ENCODE data around the gene TRIM44.
"Not testable (repeated sequence)": the region's sequence is repeated elsewhere in the genome, so short reads cannot be mapped to it uniquely, and the experiment has no call there.

Gene TRIM44

DNA sequence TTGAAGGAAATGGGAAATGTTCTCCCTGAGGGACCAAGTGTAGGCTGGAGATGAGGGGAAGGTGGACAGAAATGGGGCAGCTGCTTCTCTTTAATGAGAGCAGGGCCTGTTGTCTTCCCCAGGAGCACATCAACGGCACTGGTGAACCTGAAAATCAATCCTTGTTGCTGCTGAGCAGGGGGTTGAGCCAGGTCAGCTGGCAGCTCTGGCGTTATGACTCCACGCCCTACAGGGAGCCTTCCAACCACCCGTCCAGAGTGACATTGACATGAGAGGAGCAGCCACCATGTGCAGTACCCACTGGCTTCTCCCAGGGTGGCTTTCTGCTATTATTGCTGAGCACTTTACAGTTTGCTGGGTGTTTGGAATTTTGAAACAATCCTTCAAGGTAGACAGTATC is 164.4 kb downstream of the TRIM44 start:
- FAIRE-seq (no peak), DNase-seq (ENCODE audit: insufficient read length, low spot score) (no peak)
- TF ChIP-seq POU2F2 (IDR thresholded peaks at IDR 0.05; ENCODE audit: low read depth, low read length) (no peak), PAX5 (IDR thresholded peaks at IDR 0.05; ENCODE audit: insufficient read depth, low read length, severe bottlenecking) (no peak), TAF1 (IDR thresholded peaks at IDR 0.05; ENCODE audit: low read depth, low read length) (no peak), POLR2AphosphoS5 (IDR thresholded peaks at IDR 0.05; ENCODE audit: low read depth, low read length) (no peak)

DNA sequence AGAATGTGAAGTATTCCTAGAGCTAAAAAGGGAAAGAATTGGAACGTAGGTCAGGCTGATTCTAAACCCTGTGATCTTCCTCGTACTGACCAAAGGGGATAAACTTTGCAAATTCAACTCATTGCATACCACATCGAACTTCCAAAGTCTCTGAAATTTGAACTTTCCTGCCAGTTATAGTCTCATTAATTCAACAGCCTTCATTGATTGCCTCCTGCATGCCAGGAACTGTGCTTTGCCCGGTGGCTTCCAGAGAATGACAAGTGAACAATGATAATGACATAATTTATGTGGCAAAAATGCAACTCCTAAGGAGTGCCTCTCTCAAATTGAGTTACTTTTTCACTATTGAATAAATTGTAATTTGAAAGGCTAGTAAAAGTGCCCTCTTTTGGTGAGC is 173.6 kb downstream of the TRIM44 start:
- DNase-seq (ENCODE audit: insufficient read length, low spot score) (no peak), FAIRE-seq (no peak)

DNA sequence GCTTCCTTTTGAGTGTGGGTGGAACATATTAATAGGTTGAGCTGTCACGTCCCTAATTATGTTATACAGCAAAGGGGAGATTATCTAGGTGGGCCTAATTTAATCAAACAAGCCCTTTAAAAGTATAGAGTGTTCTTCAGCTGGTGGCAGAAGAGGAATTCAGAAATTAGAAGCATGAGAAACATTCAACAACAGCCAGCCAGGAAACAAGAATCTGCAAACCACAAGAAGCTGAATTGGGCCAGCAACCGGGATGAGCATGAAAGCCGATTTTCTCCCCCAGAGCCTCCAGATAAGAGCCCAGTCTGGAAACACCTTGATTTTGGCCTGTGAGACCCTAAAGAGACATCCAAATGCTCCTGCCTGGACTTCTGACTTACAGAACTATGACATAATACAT is 175.5 kb downstream of the TRIM44 start:
- FAIRE-seq (no peak), DNase-seq (ENCODE audit: insufficient read length, low spot score) (no peak)
- TF ChIP-seq POLR2A (IDR thresholded peaks at IDR 0.05; ENCODE audit: low read depth, low read length), result no peak
- TF ChIP-seq SPI1 (IDR thresholded peaks at IDR 0.05; ENCODE audit: low read depth, low read length), result no peak
- TF ChIP-seq POU2F2 (IDR thresholded peaks at IDR 0.05; ENCODE audit: low read depth, low read length), result no peak

More for the DNA sequence above, 173.6 kb downstream of the TRIM44 start:
- TF ChIP-seq TAF1 (IDR thresholded peaks at IDR 0.05; ENCODE audit: low read depth, low read length) (no peak), POU2F2 (IDR thresholded peaks at IDR 0.05; ENCODE audit: low read depth, low read length) (no peak), SPI1 (IDR thresholded peaks at IDR 0.05; ENCODE audit: low read depth, low read length) (no peak), POLR2AphosphoS5 (IDR thresholded peaks at IDR 0.05; ENCODE audit: low read depth, low read length) (no peak)

DNA sequence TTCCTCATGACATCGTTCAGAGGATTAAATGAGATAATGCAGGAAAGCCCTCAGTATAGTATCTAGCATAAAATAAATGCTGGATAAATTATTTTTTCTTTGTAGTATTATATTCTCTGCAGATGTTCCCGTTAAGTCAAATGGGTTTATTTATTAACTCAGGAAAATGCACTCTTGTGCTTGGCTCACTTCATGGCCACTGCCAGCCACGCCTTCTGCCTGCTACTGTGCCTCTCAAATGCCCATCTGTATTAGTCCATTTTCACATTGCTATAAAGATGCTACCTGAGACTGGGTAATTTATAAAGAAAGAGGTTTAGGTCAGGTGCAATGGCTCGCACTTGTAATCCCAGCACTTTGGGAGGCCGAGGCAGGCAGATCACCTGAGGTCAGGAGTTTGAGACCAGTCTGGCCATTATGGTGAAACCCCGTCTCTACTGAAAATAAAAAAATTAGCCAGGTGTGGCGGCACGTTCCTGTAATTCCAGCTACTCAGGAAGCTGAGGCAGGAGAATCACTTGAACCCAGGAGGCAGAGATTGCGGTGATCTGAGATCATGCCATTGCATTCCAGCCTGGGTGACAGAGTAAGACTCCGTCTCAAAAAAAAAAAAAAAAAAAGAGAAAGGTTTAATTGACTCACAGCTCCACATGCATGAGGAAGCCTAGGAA is 176.3 kb downstream of the TRIM44 start:
- not testable (repeated sequence) for DNase-seq (ENCODE audit: insufficient read length, low spot score); FAIRE-seq

DNA sequence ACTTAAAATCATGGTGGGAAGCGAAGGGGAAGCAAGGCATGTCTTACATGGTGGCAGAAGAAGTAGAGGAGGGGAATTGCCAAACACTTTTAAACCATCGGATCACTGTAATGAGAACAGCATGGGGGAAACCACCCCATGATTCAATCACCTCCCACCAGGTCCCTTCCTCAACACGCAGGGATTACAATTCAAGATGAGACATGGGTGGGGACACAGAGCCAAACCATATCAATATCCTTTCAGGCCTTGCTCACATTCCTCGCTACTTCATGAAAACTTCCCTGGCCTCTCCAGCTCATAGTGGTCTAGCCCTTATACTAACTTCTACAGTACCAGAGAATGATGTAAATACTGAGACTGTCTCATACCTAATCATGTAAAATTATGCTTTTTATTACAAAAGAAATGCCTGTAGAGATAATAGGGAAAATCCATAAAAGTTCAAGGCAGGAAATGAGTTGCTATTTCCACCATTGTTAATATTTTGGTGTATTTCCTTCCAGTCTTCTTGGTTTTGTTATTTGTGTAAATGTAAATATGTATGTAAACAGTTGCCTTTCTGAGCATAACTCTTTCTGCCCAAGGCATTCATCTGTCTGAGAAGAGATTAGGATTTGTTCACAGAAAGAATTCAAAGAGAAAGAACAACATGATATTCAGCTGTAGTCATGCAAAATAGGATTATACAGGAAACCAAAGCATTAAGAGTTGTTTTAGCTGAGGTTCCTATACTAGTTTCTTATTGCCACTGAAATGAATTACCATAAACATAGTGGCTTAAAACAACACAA is 177.0 kb downstream of the TRIM44 start:
- TF ChIP-seq SPI1 (IDR thresholded peaks at IDR 0.05; ENCODE audit: low read depth, low read length), result no peak
- no peak for TF ChIP-seq TAF1 (IDR thresholded peaks at IDR 0.05; ENCODE audit: low read depth, low read length)
- no peak for TF ChIP-seq POLR2AphosphoS5 (IDR thresholded peaks at IDR 0.05; ENCODE audit: low read depth, low read length)
- no peak for TF ChIP-seq POU2F2 (IDR thresholded peaks at IDR 0.05; ENCODE audit: low read depth, low read length)
- TF ChIP-seq PAX5 (IDR thresholded peaks at IDR 0.05; ENCODE audit: insufficient read depth, low read length, severe bottlenecking), result no peak
- TF ChIP-seq POLR2A (IDR thresholded peaks at IDR 0.05; ENCODE audit: low read depth, low read length), result no peak
- no peak for DNase-seq (ENCODE audit: insufficient read length, low spot score)
- FAIRE-seq, result no peak

DNA sequence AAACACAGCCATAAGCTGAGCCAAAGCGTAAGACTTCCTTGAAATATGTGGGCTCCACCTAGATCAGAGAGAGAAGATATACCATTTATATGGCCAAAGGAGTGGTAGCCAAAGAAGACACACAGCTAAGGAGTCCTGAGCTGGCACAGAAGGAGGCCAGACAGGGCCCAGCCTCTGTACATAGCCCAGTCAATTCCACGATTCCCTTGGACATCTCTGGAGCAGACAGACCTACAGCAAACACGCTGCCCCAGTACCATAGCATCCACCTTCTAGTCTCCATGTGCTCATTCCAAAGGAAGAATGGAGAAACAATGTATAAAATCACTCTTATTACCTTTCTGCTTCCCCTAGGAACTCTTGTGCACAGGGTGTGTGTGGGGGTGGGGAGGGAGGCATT is 179.2 kb downstream of the TRIM44 start:
- no peak for TF ChIP-seq TAF1 (IDR thresholded peaks at IDR 0.05; ENCODE audit: low read depth, low read length)
- no peak for TF ChIP-seq PAX5 (IDR thresholded peaks at IDR 0.05; ENCODE audit: insufficient read depth, low read length, severe bottlenecking)
- TF ChIP-seq POLR2A (IDR thresholded peaks at IDR 0.05; ENCODE audit: low read depth, low read length), result no peak
- TF ChIP-seq SPI1 (IDR thresholded peaks at IDR 0.05; ENCODE audit: low read depth, low read length), result no peak
- TF ChIP-seq POLR2AphosphoS5 (IDR thresholded peaks at IDR 0.05; ENCODE audit: low read depth, low read length), result no peak
- no peak for TF ChIP-seq POU2F2 (IDR thresholded peaks at IDR 0.05; ENCODE audit: low read depth, low read length)
- no peak for FAIRE-seq
- no peak for DNase-seq (ENCODE audit: insufficient read length, low spot score)

DNA sequence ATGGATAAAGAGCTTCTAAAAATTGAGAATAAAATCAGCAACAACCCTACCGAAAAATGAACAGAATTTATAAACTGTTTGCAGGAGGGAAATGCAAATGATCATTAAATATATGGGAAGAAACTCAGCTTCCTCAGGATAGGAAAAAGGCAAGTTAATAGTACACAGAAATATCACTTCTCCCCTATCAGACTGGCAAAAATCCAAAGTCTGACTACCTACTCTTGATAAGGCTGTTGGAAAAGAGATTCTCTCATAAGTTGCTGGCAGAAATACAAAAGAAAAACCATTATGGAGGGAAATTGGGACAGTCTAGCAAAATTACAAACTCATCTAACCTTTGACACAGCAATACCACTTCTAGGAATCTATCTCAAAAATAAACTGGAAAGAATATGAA is 180.4 kb downstream of the TRIM44 start:
- DNase-seq (ENCODE audit: insufficient read length, low spot score) (no peak), FAIRE-seq (no peak)
- no peak for TF ChIP-seq PAX5 (IDR thresholded peaks at IDR 0.05; ENCODE audit: insufficient read depth, low read length, severe bottlenecking)
- TF ChIP-seq TAF1 (IDR thresholded peaks at IDR 0.05; ENCODE audit: low read depth, low read length), result no peak
- no peak for TF ChIP-seq SPI1 (IDR thresholded peaks at IDR 0.05; ENCODE audit: low read depth, low read length)
- no peak for TF ChIP-seq POLR2A (IDR thresholded peaks at IDR 0.05; ENCODE audit: low read depth, low read length)
- TF ChIP-seq POLR2AphosphoS5 (IDR thresholded peaks at IDR 0.05; ENCODE audit: low read depth, low read length), result no peak
- TF ChIP-seq POU2F2 (IDR thresholded peaks at IDR 0.05; ENCODE audit: low read depth, low read length), result no peak

DNA sequence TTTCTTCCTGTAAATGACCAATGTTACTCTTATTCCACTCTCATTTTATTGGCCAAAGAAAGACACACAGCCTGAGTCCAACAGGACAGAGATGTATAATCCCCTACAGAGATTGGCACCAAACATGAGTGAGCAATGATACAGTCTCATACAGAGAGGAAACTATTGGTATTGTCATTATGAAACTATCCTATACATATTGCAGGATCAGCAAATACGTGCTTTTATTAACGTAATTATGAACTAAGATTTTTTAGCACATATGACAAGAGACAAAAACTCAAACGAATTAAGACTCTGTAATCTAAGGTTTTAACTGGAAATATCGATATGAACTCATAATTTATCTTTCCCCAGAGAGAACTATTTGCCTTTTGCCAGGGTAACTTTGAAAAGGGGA is 182.0 kb downstream of the TRIM44 start:
- no peak for FAIRE-seq
- no peak for TF ChIP-seq POU2F2 (IDR thresholded peaks at IDR 0.05; ENCODE audit: low read depth, low read length)
- no peak for TF ChIP-seq TAF1 (IDR thresholded peaks at IDR 0.05; ENCODE audit: low read depth, low read length)
- TF ChIP-seq SPI1 (IDR thresholded peaks at IDR 0.05; ENCODE audit: low read depth, low read length), result no peak
- TF ChIP-seq POLR2AphosphoS5 (IDR thresholded peaks at IDR 0.05; ENCODE audit: low read depth, low read length), result no peak
- TF ChIP-seq PAX5 (IDR thresholded peaks at IDR 0.05; ENCODE audit: insufficient read depth, low read length, severe bottlenecking), result no peak
- no peak for TF ChIP-seq POLR2A (IDR thresholded peaks at IDR 0.05; ENCODE audit: low read depth, low read length)
- no peak for DNase-seq (ENCODE audit: insufficient read length, low spot score)

DNA sequence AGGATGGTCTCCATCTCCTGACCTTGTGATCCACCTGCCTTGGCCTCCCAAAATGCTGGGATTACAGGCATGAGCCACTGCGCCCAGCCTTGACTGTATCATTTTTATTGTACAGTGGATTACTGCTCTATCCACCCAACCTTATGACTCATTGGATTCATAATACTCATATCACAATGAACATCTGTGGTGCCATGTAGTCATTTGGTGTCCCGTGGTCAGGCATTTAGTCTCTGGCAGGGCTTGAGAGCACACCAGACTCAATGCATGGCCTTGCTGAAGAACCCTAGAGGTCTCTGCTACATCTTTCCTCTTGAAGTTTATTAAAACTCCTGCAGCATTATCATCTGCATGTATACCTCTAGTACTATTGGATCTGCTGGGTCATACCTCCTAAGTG is 183.3 kb downstream of the TRIM44 start:
- no peak for DNase-seq (ENCODE audit: insufficient read length, low spot score)
- TF ChIP-seq POLR2A (IDR thresholded peaks at IDR 0.05; ENCODE audit: low read depth, low read length) (no peak), TAF1 (IDR thresholded peaks at IDR 0.05; ENCODE audit: low read depth, low read length) (no peak), PAX5 (IDR thresholded peaks at IDR 0.05; ENCODE audit: insufficient read depth, low read length, severe bottlenecking) (no peak), SPI1 (IDR thresholded peaks at IDR 0.05; ENCODE audit: low read depth, low read length) (no peak), POLR2AphosphoS5 (IDR thresholded peaks at IDR 0.05; ENCODE audit: low read depth, low read length) (no peak), POU2F2 (IDR thresholded peaks at IDR 0.05; ENCODE audit: low read depth, low read length) (no peak)
- FAIRE-seq, result no peak

DNA sequence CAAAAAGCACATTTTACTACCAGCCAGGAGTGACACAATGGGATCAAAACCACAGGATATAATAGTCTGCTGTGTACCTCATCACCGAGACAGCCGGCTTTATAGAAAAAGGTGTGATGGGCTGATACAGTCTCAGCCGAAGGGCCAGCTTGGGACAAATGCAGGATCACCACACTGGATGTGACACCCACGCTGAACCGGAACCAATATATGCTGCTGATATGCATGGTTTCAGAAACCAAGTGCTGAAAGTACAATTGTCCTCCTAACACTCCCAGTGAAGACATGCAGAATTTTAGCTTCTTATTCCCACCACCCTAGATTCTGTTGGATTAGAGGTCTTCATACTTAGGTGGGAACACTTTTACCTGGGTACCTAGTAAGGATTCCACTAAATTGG is 184.3 kb downstream of the TRIM44 start:
- no peak for TF ChIP-seq POLR2AphosphoS5 (IDR thresholded peaks at IDR 0.05; ENCODE audit: low read depth, low read length)
- TF ChIP-seq POU2F2 (IDR thresholded peaks at IDR 0.05; ENCODE audit: low read depth, low read length), result no peak
- no peak for TF ChIP-seq SPI1 (IDR thresholded peaks at IDR 0.05; ENCODE audit: low read depth, low read length)
- no peak for TF ChIP-seq TAF1 (IDR thresholded peaks at IDR 0.05; ENCODE audit: low read depth, low read length)
- TF ChIP-seq POLR2A (IDR thresholded peaks at IDR 0.05; ENCODE audit: low read depth, low read length), result no peak
- no peak for TF ChIP-seq PAX5 (IDR thresholded peaks at IDR 0.05; ENCODE audit: insufficient read depth, low read length, severe bottlenecking)
- no peak for FAIRE-seq
- no peak for DNase-seq (ENCODE audit: insufficient read length, low spot score)

Measured in GM12891 (cell line).